ENCODE results near the gene SAMD4B.

The SAMD4B gene

DNA sequence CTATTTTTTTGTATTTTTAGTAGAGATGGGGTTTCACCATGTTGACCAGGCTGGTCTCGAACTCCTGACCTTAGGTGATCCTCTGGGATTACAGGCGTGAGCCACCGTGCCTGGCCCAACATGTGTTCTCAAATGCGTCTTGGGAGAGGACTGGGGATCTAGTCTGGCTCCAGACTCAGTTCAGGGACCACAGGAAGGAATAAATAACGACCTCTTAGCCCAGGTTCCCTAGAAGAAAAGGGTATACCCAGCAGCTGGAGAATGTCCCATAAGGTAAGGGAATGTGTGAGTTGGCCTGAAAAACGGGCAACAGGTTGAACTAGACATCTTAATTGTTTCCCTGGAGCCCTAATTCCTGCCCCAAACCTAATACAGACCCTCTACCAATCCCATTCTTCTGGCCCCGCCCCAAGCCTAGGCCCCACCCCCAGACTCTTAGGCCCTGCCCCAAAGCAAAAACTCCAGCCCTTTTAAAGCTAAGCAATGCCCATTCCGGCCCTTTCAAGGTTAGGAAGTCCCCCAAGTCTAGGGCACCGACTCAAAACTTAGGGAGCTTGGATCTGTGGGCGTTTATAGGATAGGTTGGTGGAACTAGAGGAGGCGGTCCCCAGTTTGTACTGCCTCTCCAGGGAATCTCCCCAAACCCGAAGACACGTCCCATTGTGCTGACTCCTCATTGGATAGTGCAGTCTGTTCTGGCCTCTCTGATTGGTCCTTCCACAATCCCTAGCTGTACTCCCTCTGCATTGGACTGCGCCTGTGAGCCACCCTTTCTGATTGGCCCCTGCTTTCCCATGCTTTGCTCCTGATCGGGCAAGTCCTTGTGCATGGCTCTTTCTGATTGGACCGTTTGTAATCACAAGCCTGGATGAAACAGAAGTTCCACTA, 16.2 kb upstream of the SAMD4B start:
- Histone ChIP-seq H4K20me1 (ENCODE audit: insufficient read depth, low read length) (no peaks in the 10 kb centered on the region), H2AFZ (ENCODE audit: low read length) (no peak overlapping the region), H3K9me3 (replicated peaks; ENCODE audit: insufficient read depth, low read length) (no peaks in the 10 kb centered on the region), H3K9ac (ENCODE audit: low read length) (no peak overlapping the region), H3K27me3 (replicated peaks; ENCODE audit: insufficient read depth, low read length) (no peaks in the 10 kb centered on the region), H3K4me2 (ENCODE audit: low read depth, low read length) (no peak overlapping the region), H3K9me2 (replicated peaks; ENCODE audit: insufficient read depth, low read length) (no peaks in the 10 kb centered on the region), H3K36me3 (replicated peaks; ENCODE audit: insufficient read depth, low read length) (no peaks in the 10 kb centered on the region), H3K27ac (ENCODE audit: low read length) (no peak overlapping the region), H3F3A (ENCODE audit: insufficient read depth, low read length) (0 out of 2 replicates have a peak, but pooled peaks cover 3% of the 10 kb centered on the region), H3K4me1 (ENCODE audit: low read length) (no peaks in the 10 kb centered on the region), H3K79me2 (ENCODE audit: low read length) (no peaks in the 10 kb centered on the region), H3K4me3 (ENCODE audit: low read length) (no peak overlapping the region)
- TF ChIP-seq EZH2phosphoT487 (IDR thresholded peaks at IDR 0.05; ENCODE audit: low read length) (no peak), EZH2 (optimal IDR thresholded peaks at IDR 0.05; ENCODE audit: low read depth, low read length) (no peak)
- TF ChIP-seq, protein P1, sequence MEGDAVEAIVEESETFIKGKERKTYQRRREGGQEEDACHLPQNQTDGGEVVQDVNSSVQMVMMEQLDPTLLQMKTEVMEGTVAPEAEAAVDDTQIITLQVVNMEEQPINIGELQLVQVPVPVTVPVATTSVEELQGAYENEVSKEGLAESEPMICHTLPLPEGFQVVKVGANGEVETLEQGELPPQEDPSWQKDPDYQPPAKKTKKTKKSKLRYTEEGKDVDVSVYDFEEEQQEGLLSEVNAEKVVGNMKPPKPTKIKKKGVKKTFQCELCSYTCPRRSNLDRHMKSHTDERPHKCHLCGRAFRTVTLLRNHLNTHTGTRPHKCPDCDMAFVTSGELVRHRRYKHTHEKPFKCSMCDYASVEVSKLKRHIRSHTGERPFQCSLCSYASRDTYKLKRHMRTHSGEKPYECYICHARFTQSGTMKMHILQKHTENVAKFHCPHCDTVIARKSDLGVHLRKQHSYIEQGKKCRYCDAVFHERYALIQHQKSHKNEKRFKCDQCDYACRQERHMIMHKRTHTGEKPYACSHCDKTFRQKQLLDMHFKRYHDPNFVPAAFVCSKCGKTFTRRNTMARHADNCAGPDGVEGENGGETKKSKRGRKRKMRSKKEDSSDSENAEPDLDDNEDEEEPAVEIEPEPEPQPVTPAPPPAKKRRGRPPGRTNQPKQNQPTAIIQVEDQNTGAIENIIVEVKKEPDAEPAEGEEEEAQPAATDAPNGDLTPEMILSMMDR (IDR thresholded peaks at IDR 0.05; ENCODE audit: low read length): no peak
- DNase-seq: no peak

- Histone ChIP-seq H4K20me1 (ENCODE audit: insufficient read depth, low read length) (no peaks in the 10 kb centered on the region), H3K79me2 (ENCODE audit: low read length) (no peaks in the 10 kb centered on the region), H3K4me2 (ENCODE audit: low read depth, low read length) (no peak overlapping the region), H3K27ac (ENCODE audit: low read length) (no peak overlapping the region), H3K9me2 (replicated peaks; ENCODE audit: insufficient read depth, low read length) (no peaks in the 10 kb centered on the region), H3K36me3 (replicated peaks; ENCODE audit: insufficient read depth, low read length) (no peaks in the 10 kb centered on the region), H2AFZ (ENCODE audit: low read length) (no peak overlapping the region), H3K4me3 (ENCODE audit: low read length) (no peak overlapping the region), H3K27me3 (replicated peaks; ENCODE audit: insufficient read depth, low read length) (no peaks in the 10 kb centered on the region), H3F3A (ENCODE audit: insufficient read depth, low read length) (0 out of 2 replicates have a peak, but pooled peaks cover 3% of the 10 kb centered on the region), H3K4me1 (ENCODE audit: low read length) (no peaks in the 10 kb centered on the region), H3K9ac (ENCODE audit: low read length) (no peak overlapping the region), H3K9me3 (replicated peaks; ENCODE audit: insufficient read depth, low read length) (no peaks in the 10 kb centered on the region)
- no peak for DNase-seq
- TF ChIP-seq EZH2phosphoT487 (IDR thresholded peaks at IDR 0.05; ENCODE audit: low read length) (no peak), EZH2 (optimal IDR thresholded peaks at IDR 0.05; ENCODE audit: low read depth, low read length) (no peak)
- TF ChIP-seq, protein P1 (IDR thresholded peaks at IDR 0.05; ENCODE audit: low read length): no peak
These were observed 14.7 kb upstream of the SAMD4B start for GRCh38 chr19:39327363-39328045.

GRCh38 chr19:39328046-39328705, 14.0 kb upstream of the SAMD4B start:
- H3K27ac ChIP-seq (ENCODE audit: low read length): no peak overlapping the region
- H2AFZ ChIP-seq (ENCODE audit: low read length): no peak overlapping the region
- H3K4me3 ChIP-seq (ENCODE audit: low read length): no peak overlapping the region
- TF ChIP-seq, protein P1 (IDR thresholded peaks at IDR 0.05; ENCODE audit: low read length): peak; percentile 94
- TF ChIP-seq EZH2phosphoT487 (IDR thresholded peaks at IDR 0.05; ENCODE audit: low read length) (no peak), EZH2 (optimal IDR thresholded peaks at IDR 0.05; ENCODE audit: low read depth, low read length) (no peak)
- H3K9me2 ChIP-seq (replicated peaks; ENCODE audit: insufficient read depth, low read length): no peaks in the 10 kb centered on the region
- H3K36me3 ChIP-seq (replicated peaks; ENCODE audit: insufficient read depth, low read length): no peaks in the 10 kb centered on the region
- DNase-seq: peak; percentile 59
- no peaks in the 10 kb centered on the region for H3K79me2 ChIP-seq (ENCODE audit: low read length)
- H3K4me1 ChIP-seq (ENCODE audit: low read length): no peaks in the 10 kb centered on the region
- H3K4me2 ChIP-seq (ENCODE audit: low read depth, low read length): no peak overlapping the region
- H4K20me1 ChIP-seq (ENCODE audit: insufficient read depth, low read length): no peaks in the 10 kb centered on the region
- H3K9ac ChIP-seq (ENCODE audit: low read length): no peak overlapping the region
- H3K9me3 ChIP-seq (replicated peaks; ENCODE audit: insufficient read depth, low read length): no peaks in the 10 kb centered on the region
- H3K27me3 ChIP-seq (replicated peaks; ENCODE audit: insufficient read depth, low read length): no peaks in the 10 kb centered on the region
- 0 out of 2 replicates have a peak, but pooled peaks cover 3% of the 10 kb centered on the region for H3F3A ChIP-seq (ENCODE audit: insufficient read depth, low read length)
